HepG2 (cell line): ENCODE results near the gene IGF2BP1. TPM values are rescaled to one million over a fixed set of nuclear protein-coding genes. Genes with fewer than 3 reads are reported as not detected.

Experiments used
- BRCA1 ChIP-seq: sonication (generic); formaldehyde crosslinking; IDR thresholded peaks from 2 replicates; pipeline ENCODE4 v1.4.0; 2020; ENCODE audit warnings: missing genetic modification reagents
- ELF4 ChIP-seq: sonication (generic); formaldehyde crosslinking; IDR thresholded peaks from 2 replicates; pipeline ENCODE4 v1.5.0; 2020; ENCODE audit warnings: missing genetic modification reagents, mild to moderate bottlenecking, moderate library complexity, borderline replicate concordance
- FOXC1 ChIP-seq: sonication (generic); formaldehyde crosslinking; IDR thresholded peaks from 2 replicates; pipeline ENCODE4 v1.8.0; 2022; ENCODE audit warnings: mild to moderate bottlenecking, missing genetic modification reagents, borderline replicate concordance
- MBNL3 ChIP-seq: fragments of 250-450 bp; sonication (Bioruptor Pico); conservative IDR thresholded peaks from 2 replicates; pipeline ENCODE4 v1.8.0; 2022; ENCODE audit warnings: mild to moderate bottlenecking, inconsistent platforms
- MTF2 ChIP-seq: sonication (generic); formaldehyde crosslinking; IDR thresholded peaks from 2 replicates; pipeline ENCODE4 v1.5.0; 2020; ENCODE audit warnings: missing genetic modification reagents, borderline replicate concordance
- NCOA1 ChIP-seq: sonication (generic); formaldehyde crosslinking; IDR thresholded peaks from 2 replicates; pipeline ENCODE4 v1.9.0; 2021; ENCODE audit warnings: missing genetic modification reagents
- PTBP1 ChIP-seq: fragments of 200-400 bp; formaldehyde crosslinking; IDR thresholded peaks from 2 replicates; pipeline ENCODE4 v1.6.1; 2018; ENCODE audit warnings: low read length, low read depth; ENCODE audit not compliant: poor library complexity, severe bottlenecking
- THAP11 ChIP-seq: IDR thresholded peaks from 2 replicates; pipeline ENCODE4 v1.6.1; 2016; ENCODE audit warnings: missing biosample characterization, missing genetic modification reagents
- YEATS4 ChIP-seq: sonication (generic); formaldehyde crosslinking; IDR thresholded peaks from 2 replicates; pipeline ENCODE4 v1.4.0; 2020; ENCODE audit warnings: missing genetic modification reagents, borderline replicate concordance
- ZEB1 ChIP-seq: IDR thresholded peaks from 2 replicates; pipeline ENCODE4 v1.6.1; 2012; ENCODE audit warnings: mild to moderate bottlenecking, low read depth, inconsistent platforms; ENCODE audit not compliant: insufficient replicate concordance
- ZKSCAN8 ChIP-seq: IDR thresholded peaks from 2 replicates; pipeline ENCODE4 v1.6.1; 2016; ENCODE audit warnings: borderline replicate concordance, missing genetic modification reagents, missing compliant biosample characterization
- ZNF274 ChIP-seq: sonication (generic); formaldehyde crosslinking; IDR thresholded peaks from 2 replicates; pipeline ENCODE4 v1.5.1; 2020; ENCODE audit warnings: mild to moderate bottlenecking, missing genetic modification reagents
- ZNF335 ChIP-seq: sonication (generic); formaldehyde crosslinking; IDR thresholded peaks from 2 replicates; pipeline ENCODE4 v1.4.0; 2020; ENCODE audit warnings: missing genetic modification reagents
- ZSCAN21 ChIP-seq: sonication (generic); formaldehyde crosslinking; IDR thresholded peaks from 2 replicates; pipeline ENCODE4 v1.8.0; 2022; ENCODE audit warnings: mild to moderate bottlenecking, missing genetic modification reagents, moderate library complexity, borderline replicate concordance
- polyA plus RNA-seq, 8 experiments: library from polyadenylated mRNA; depleted of rRNA in 3 of 8; stranded (reverse) in 7 of 8; unstranded in 1 of 8; fragments of >200 nt; fragmentation: Illumina TruSeq in 4 of 8; extraction: Trizol in 4 of 8; gene quantifications; 2 replicates each; pipeline versions ENCODE4 v1.2.1 to v1.2.3, GENCODE V29; 2011 to 2016; ENCODE audit warnings: low read depth in 4 of 8, missing spikeins in 1 of 8, mixed read lengths in 1 of 8; ENCODE audit not compliant: insufficient read depth in 1 of 8
- total RNA-seq, 5 experiments: library from RNA; depleted of rRNA; stranded (reverse); fragments of >200 nt; fragmentation: Illumina TruSeq; extraction: Trizol; gene quantifications; 2 replicates each; pipeline ENCODE4 v1.2.3, GENCODE V29; 2016; ENCODE audit warnings: low read depth in 1 of 5
- TF ChIP-seq, protein P1 (sequence below): sonication (generic); formaldehyde crosslinking; IDR thresholded peaks from 2 replicates; pipeline ENCODE4 v1.5.0; 2020; ENCODE audit warnings: mild to moderate bottlenecking, missing genetic modification reagents
- TF ChIP-seq, protein P2 (sequence below): sonication (generic); formaldehyde crosslinking; IDR thresholded peaks from 2 replicates; pipeline ENCODE4 v1.5.1; 2020; ENCODE audit warnings: mild to moderate bottlenecking, moderate library complexity, missing genetic modification reagents
- TF ChIP-seq, protein P3 (sequence below), 2 experiments: sonication (generic) in 1 of 2; formaldehyde crosslinking in 1 of 2; IDR thresholded peaks; 2 replicates each; pipeline versions ENCODE4 v1.4.0 to v1.6.1; 2018 to 2020; ENCODE audit warnings: missing genetic modification reagents in 2 of 2, borderline replicate concordance in 1 of 2, low read depth in 1 of 2, mild to moderate bottlenecking in 1 of 2, missing biosample characterization in 1 of 2
- TF ChIP-seq, protein P4 (sequence below): sonication (generic); formaldehyde crosslinking; IDR thresholded peaks from 2 replicates; pipeline ENCODE4 v1.9.0; 2022; ENCODE audit warnings: missing genetic modification reagents, mild to moderate bottlenecking, borderline replicate concordance
- TF ChIP-seq, protein P5 (sequence below): sonication (generic); formaldehyde crosslinking; IDR thresholded peaks from 2 replicates; pipeline ENCODE4 v1.5.0; 2020; ENCODE audit warnings: missing genetic modification reagents

IGF2BP1 gene
- total and polyA plus RNA-seq, 2 of the 13 experiments (the other 11 are each of a cell fraction or from before 2014, with no cell fraction given): 29.7 to 75.1 TPM

DNA sequence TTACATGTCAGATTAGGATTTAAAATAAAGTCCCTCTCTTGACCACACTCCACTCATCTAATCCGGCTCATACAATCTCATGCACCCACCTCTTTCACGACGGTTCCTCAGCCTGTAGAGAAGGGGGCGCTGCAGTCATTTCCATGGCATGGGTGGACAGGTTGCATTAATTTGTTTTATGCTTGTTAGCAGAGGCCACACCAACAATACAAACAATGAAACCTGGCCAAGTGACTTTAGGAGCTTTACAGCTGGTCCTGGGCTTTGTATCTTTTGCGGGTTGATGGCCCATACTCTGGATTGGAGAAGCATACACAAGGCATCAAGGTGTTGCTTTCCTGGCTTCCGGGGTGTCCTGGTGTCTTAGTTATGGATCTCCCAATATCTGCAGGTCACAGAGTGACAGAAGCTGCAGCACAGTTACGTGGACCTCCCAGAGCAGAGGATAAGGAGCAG is 42.9 kb upstream of the IGF2BP1 start (continued):
- TF ChIP-seq, protein P1, sequence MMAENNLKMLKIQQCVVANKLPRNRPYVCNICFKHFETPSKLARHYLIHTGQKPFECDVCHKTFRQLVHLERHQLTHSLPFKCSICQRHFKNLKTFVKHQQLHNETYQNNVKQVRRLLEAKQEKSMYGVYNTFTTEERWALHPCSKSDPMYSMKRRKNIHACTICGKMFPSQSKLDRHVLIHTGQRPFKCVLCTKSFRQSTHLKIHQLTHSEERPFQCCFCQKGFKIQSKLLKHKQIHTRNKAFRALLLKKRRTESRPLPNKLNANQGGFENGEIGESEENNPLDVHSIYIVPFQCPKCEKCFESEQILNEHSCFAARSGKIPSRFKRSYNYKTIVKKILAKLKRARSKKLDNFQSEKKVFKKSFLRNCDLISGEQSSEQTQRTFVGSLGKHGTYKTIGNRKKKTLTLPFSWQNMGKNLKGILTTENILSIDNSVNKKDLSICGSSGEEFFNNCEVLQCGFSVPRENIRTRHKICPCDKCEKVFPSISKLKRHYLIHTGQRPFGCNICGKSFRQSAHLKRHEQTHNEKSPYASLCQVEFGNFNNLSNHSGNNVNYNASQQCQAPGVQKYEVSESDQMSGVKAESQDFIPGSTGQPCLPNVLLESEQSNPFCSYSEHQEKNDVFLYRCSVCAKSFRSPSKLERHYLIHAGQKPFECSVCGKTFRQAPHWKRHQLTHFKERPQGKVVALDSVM (CRISPR knock-in tag): peak; percentile 42; the same call in 1 of the 2 replicates
- TF ChIP-seq PTBP1 (no peak), THAP11 (CRISPR knock-in tag) (peak; percentile 42; the same call in 1 of the 2 replicates), ZNF335 (CRISPR knock-in tag) (0 out of 2 replicates have a peak, but pooled peaks have one; percentile 19), ELF4 (CRISPR knock-in tag) (0 out of 2 replicates have a peak, but pooled peaks have one; percentile 33), MTF2 (CRISPR knock-in tag) (no peak; the same call in 1 of the 2 replicates), ZEB1 (peak; percentile 33), ZNF274 (peak; percentile 44; the same call in 1 of the 2 replicates), ZKSCAN8 (peak; percentile 98), ZSCAN21 (CRISPR knock-in tag) (0 out of 2 replicates have a peak, but pooled peaks have one; percentile 40), MBNL3 (CRISPR knock-in tag) (no peak), YEATS4 (CRISPR knock-in tag) (peak; percentile 65; the same call in 1 of the 2 replicates), NCOA1 (CRISPR knock-in tag) (0 out of 2 replicates have a peak, but pooled peaks have one; percentile 59), FOXC1 (CRISPR knock-in tag) (peak; percentile 53; the same call in 1 of the 2 replicates), BRCA1 (CRISPR knock-in tag) (peak; percentile 61; the same call in 1 of the 2 replicates)
- TF ChIP-seq, protein P2, sequence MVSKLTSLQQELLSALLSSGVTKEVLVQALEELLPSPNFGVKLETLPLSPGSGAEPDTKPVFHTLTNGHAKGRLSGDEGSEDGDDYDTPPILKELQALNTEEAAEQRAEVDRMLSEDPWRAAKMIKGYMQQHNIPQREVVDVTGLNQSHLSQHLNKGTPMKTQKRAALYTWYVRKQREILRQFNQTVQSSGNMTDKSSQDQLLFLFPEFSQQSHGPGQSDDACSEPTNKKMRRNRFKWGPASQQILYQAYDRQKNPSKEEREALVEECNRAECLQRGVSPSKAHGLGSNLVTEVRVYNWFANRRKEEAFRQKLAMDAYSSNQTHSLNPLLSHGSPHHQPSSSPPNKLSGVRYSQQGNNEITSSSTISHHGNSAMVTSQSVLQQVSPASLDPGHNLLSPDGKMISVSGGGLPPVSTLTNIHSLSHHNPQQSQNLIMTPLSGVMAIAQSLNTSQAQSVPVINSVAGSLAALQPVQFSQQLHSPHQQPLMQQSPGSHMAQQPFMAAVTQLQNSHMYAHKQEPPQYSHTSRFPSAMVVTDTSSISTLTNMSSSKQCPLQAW: peak; percentile 19; the same call in 1 of the 2 replicates
- TF ChIP-seq, protein P3, sequence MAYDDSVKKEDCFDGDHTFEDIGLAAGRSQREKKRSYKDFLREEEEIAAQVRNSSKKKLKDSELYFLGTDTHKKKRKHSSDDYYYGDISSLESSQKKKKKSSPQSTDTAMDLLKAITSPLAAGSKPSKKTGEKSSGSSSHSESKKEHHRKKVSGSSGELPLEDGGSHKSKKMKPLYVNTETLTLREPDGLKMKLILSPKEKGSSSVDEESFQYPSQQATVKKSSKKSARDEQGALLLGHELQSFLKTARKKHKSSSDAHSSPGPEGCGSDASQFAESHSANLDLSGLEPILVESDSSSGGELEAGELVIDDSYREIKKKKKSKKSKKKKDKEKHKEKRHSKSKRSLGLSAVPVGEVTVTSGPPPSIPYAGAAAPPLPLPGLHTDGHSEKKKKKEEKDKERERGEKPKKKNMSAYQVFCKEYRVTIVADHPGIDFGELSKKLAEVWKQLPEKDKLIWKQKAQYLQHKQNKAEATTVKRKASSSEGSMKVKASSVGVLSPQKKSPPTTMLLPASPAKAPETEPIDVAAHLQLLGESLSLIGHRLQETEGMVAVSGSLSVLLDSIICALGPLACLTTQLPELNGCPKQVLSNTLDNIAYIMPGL (CRISPR knock-in tag; IDR thresholded peaks at IDR 0.05; ENCODE audit: borderline replicate concordance in 1 of 2, low read depth in 1 of 2): peak; percentile 72 to 91
- TF ChIP-seq, protein P4, sequence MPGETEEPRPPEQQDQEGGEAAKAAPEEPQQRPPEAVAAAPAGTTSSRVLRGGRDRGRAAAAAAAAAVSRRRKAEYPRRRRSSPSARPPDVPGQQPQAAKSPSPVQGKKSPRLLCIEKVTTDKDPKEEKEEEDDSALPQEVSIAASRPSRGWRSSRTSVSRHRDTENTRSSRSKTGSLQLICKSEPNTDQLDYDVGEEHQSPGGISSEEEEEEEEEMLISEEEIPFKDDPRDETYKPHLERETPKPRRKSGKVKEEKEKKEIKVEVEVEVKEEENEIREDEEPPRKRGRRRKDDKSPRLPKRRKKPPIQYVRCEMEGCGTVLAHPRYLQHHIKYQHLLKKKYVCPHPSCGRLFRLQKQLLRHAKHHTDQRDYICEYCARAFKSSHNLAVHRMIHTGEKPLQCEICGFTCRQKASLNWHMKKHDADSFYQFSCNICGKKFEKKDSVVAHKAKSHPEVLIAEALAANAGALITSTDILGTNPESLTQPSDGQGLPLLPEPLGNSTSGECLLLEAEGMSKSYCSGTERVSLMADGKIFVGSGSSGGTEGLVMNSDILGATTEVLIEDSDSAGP (CRISPR knock-in tag): no peak; the same call in 1 of the 2 replicates
- TF ChIP-seq, protein P5, sequence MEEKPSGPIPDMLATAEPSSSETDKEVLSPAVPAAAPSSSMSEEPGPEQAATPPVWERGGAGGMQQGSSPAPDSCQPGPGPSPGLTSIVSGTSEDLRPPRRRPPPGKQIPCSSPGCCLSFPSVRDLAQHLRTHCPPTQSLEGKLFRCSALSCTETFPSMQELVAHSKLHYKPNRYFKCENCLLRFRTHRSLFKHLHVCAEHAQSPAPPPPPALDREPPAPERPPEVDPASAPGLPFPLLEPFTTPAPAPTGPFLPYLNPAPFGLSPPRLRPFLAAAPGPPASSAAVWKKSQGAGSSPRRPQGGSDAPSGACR (CRISPR knock-in tag): no peak
